Activated T-helper 9 cell treated with anti-CD3 and anti-CD28 coated beads, Interleukin-2, amount 50 U/mL, for 16 hours (primary cell): ENCODE measurements around the gene CERS4.
"Not testable (repeated sequence)": the region's sequence is repeated elsewhere in the genome, so short reads cannot be mapped to it uniquely, and the experiment has no call there.

Source experiments
- DNase-seq: peaks from one replicate; pipeline ENCODE4 v3.0.0-alpha.2; 2020; ENCODE audit warnings: low read depth

Gene CERS4

DNA sequence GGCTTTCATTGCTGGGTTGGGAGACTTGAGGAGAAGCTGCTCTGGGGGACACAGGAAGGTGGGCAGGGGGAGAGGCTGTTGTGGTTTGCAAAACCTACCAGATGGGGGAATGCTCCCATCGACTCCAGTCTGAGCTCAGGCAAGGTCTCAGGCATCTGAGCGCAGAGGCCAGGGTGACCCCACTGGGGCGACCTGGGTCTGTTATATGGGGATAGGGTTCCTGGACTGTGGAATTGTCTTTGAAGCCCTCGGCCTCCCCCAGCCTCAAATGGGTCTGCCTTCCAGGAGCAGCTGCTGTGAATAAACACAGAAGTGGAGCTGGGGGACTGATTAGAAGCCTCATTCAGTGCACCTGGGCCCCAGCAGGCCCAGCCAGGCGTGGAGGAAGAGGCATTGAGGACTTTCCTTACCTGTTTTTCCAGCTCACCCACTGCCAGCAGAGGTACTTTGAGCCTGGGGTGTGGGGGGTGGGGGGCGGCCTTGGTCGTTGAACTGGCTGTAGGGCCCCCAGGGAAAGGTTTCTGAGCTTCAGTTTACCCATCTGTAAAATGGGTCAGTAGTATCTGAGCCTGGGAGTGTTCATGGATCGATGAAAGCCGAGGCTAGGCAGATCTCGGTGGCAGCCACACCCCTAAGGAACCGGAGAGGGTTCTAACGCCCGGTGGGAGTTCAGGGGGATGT is 1.4 kb downstream of the CERS4 start:
- no peak for DNase-seq

DNA sequence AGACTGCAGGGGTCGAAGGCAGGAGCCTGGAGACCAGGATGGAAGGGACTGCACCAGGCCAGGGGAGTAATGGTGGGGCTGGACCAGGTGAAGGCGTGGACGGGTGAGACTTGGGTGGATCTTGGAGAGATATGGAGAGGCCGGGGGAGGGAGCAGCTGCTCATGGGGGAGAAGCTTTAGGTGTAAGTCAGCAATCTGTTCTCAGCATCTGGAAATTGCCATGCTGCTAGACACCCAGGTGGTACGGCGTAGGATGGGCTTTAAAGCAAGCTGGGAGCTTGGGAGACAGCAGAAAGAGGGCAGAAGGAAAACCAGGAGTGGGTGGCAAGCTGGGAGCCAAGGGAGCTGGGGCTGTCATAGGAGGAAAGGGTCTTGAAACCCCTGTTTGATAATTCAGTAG is 3.0 kb downstream of the CERS4 start:
- no peak for DNase-seq

DNA sequence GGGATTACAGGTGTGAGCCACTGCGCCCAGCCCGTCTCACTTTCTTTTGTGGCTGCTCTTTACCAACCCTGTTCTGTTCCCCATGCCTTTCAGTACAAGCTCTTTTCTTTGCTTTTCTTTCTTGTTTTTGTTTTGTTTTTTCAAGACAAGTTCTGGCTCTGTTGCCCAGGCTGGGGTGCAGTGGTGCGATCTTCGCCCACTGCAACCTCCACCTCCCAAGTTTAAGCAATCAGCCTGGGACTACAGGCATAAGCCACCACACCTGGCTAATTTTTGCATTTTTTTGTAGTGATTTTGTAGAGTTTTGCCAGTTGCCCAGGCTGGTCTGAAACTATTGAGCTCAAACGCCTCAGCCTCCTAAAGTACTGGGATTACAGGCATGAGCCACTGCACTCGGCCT is 3.7 kb downstream of the CERS4 start:
- DNase-seq: no peak

DNA sequence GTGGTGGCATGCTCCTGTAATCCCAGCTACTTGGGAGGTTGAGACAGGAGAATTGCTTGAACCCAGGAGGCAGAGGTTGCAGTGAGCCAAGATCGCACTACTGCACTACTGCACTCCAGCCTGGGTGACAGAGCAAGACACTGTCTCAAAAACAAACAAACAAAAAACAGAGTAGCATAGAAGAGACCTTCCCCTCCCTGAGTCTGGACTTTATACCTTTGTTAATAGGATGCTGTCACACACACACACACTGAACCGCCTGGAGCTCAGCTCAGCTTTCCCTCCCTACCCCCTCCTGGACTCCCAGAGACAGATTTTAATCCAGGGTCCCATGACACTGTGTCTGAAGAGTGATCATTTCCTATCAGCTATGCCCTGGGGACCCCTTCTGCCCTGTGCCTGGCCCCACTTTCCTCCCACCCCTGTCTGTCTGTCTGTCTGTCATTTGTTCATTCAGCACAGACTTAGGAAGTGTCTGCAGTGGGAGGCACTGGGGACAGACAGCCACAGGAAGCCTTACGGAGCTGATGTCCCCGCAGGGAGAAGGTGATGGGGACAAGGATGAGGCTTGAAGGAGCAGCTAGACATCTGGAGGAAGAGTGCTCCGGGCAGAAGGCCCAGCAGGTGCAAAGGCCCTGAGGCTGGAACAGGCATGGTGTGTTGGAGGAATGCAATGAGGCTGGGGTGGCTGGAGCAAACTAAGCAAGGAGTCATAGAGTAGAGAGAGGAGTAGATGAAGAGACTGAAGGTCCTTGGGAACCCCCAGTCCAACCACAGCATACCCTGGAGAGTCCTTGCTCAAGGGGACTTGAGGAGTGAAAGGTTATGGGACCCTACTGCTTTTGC is 4.9 kb downstream of the CERS4 start:
- no peak for DNase-seq

DNA sequence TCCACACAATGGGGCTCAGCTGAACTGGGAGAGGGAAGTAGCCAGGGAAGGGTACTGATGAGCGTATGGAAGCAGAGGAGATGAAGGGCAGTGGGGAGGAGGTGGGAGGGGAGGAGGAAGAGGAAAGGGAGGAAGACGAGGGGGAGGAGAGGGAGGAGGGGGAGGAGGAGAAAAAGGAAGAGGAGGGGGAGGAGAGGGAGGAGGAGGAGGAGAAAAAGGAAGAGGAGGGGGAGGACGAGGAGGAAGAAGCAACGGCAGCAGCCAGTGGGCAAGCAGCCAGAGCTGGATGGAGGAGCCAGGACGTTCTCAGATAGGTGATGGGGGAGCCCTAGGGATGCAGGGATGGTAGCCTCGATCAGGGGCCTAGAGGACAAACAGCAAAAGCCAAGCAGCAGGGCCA is 5.6 kb downstream of the CERS4 start:
- no peak for DNase-seq

DNA sequence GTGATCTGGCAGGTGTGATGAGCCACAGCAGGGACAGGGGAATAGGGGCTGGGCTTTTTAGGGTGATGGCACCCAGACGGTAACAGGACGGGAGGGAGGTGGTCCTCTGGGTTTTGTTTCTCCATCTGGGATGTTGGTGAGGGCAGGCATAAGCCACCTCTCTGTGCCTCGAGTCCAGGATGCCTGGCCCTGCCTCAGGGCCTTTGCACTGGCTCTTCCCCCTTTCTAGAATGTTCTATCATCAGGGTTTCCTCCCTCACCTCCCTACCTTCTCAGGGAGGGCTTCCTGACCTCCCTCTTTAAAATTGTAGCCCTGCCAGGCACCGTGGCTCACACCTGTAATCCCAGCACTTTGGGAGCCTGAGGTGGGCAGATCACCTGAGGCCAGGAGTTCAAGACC is 6.6 kb downstream of the CERS4 start:
- no peak for DNase-seq

DNA sequence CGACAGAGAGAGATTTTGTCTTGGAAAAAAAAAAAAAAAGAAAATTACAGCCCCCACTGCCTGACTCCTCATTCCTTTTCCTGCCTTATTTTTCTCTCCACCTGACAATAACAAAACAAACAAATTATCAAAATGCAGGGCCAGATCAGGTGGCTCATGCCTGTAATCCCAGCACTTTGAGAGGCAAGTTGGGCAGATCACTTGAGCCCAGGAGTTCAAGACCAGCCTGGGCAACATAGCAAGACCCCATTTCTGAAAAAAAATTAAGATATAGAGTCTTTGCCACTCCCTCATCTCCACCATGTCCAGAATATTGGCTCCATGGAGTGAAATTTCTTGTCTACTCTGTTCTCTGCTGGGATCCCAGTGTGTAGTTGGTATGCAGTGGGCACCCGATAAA is 7.2 kb downstream of the CERS4 start:
- DNase-seq: no peak

DNA sequence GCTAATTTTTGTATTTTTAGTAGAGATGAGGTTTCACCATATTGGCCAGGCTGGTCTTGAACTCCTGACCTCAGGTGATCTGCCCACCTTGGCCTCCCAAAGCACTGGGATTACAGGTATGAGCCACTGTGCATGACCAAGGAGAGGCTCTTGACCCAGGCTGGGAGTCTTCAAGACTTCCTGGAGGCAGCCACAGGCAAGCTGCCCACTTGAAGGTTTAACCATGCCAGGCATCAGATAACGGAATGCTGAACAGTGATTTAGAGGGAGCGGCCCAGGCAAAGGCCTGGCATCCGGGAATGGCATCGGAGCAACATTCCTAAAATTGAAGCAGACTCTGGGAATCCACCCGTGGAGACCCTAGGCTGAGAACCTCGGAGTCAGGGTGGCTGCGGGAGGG is 9.0 kb downstream of the CERS4 start:
- not testable (repeated sequence) for DNase-seq

DNA sequence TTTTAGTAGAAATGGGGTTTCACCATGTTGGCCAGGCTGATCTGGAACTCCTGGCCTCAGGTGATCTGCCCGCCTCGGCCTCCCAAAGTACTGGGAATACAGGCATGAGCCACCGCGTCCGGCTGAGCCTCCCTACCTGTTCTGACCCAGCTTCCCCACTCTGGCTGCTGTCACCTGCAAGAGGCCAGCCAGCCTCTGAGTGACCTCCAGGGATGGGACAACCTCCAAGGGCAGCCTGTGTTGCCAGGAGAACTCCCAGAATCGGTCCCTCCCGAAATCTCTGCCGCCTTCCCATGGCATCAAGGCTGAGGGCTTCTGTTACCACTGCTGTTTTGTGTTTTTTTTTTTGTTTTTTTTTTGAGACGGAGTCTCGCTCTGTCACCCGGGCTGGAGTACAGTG is 11.3 kb downstream of the CERS4 start:
- DNase-seq: no peak

DNA sequence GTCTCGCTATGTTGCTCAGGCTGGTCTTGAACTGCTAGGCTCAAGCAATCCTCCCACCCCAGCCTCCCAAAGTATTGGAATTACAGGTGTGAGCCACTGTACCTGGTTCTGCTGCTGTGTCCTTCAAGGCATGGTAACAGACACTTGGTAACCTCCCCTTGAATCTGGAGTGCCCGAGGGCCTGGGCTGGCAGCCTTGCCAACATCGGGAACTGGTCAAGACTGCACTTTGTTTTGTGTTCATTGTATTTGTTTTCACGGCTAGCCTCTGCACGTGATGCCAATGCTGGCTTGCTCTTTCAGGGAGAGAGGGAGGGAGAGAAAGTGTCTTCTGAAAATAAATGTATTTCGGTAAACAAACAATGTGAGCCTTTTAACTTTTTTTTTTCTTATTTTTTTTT is 12.0 kb downstream of the CERS4 start:
- no peak for DNase-seq

DNA sequence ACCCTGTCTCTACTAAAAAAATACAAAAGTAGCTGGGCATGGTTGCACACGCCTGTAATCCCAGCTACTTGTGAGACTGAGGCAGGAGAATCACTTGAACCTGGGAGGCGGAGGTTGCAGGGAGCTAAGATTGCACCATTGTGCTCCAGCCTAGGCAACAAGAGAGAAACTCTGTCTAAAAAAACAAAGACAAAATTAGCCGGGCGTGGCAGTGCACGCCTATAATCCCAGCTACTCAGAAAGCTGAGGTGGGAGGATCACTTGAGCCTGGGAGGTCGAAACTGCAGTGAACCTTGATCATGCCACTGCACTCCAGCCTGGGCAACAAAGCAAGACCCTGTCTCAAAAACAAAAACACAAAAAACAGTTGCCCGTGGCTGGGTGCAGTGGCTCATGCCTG is 14.3 kb downstream of the CERS4 start:
- DNase-seq: not testable (repeated sequence)

DNA sequence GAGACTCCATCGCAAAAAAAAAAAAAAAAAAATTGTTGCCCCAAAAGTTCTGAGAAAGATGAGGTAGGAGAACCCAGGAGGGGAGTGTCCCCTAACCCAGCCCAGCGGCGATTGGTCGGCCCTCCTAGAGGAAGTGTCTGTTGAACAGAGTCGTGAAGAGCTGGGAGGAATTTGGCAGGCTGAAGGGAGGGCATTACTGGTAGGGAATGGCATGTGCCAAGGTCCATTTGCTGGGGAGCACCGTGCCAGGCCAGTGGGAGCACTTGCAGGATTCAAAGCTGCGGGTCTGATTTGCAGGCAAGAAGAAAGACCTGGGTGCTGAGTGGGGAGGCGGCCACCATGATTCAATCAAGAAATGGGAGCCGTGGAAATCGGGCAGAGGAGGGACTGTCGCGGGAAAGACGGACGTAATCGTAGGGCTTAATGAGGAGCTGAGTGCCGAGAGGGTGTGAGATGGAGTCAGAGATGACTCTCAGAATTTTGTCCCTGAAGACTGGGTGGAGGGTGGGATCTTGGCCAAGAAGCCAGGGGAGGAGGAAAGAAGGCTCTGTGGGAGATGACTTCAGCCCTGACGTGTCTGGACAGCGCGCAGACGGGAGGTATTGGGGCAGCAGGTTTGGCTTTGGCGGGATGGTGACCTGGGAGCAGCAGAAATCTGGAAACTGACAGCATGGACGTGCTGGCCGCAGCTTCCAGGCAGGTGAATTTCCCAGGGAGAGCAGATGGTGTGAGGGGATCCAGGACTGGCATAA is 15.4 kb downstream of the CERS4 start:
- DNase-seq: no peak

DNA sequence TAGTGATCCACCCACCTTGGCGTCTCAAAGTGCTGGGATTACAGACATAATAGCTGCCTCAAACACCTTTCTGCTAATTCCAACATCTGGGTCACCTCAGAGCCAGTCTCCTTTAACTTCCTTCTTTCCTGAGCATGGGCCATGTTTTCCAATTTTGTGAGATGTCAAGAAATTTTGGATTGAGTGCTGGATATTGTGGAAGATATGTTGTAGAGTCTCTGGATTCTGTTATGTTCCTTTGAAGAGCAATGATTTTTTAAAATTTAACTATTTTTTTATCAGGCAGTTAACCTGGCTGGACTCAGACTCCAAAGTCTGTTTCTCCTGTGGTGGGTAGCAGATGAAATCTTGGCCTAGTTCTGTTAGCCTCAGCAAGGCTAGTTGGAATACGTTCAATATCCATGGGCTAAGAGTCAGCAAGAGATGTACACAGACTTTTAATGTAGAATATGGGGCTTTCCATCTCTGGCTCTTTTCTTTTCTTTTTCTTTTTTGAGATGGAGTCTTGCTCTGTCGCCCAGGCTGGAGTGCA is 22.0 kb downstream of the CERS4 start:
- DNase-seq: no peak

DNA sequence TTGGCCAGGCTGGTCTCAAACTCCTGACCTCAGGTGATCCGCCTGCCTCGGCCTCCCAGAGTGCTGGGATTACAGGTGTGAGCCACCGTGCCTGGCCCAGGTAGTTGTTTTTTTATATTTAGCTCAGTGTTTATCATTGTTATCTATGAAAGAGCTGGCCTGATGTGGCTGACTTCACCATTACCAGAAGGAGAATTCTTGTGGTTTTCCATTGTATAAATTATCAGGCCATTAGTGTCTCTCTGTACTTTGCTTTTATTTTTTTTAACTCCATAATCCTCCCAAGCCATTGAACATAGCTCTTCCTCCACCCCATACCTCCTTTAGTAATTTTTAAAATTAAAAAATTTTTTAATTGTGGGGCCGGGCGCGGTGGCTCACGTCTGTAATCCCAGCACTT is 24.2 kb downstream of the CERS4 start:
- no peak for DNase-seq

DNA sequence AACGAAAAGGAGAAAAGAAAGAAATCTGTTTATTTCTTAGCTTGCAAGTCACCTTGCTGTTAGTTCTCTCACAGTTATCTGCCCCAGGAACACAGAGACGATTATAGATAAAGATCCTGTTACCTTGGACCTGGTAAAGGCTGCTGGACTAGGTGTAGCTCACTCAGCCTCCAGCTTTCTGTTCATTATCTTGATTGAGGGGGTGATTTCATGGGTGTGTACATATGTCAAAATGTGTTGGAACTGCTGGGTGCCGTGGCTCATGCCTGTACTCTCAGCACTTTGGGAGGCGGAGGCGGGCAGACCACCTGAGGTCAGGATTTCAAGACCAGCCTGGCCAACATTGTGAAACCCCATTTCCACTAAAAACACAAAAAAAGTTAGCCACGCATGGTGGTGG is 27.9 kb downstream of the CERS4 start:
- no peak for DNase-seq

DNA sequence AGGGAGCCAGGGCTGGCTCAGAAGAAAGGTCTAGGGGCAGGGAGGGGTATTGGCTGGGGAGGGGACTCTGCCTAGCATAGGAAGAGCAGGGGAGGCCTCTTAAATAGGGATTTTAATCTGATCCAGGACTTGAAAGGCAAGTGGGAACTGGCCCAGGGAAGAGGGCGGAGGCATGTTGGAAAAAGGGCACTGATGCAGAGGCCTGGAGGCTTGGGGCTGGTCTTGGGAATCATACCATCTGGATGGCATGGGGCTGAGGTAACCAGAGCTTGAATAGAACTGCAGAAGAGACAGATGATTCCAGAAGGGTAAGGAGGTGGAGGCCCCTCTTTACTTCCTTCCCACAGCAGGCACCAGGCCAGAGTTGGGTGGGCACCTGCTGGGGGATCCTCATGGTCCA is 29.1 kb downstream of the CERS4 start:
- no peak for DNase-seq

DNA sequence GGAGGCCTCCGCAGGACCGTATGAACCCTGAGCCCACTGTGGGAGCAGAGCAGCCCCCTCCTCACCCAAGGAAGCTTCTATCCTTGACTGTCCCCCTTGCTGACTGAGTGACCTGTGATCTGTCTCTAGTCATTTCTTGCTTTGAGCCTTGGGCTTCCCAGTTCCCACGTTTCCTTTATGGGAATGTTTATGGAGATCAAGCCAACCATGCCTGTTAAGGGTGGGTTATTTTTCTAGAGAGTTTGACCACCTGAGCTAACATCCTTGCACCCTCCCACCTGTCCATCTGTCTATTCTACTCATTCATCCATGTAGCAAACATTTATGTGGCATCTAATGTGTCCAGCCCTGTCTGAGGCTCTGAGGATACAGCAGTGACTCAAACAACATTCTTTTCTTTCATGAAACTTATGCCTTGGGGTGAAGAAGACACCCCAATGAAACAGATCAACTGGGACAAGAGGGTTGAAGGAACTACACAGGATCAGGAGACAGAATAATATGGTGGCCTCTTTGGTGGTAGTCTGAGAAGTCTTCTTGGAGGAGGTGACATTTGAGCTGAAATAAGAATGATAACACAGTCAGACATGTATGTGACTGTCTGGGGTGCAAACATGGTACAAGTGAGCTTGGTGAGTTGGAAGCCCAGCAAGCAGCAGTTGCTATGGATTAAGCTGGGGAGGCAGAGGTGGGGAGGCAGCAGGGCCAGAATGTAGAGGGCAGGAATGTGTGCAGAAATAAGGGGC is 30.5 kb downstream of the CERS4 start:
- DNase-seq: no peak

DNA sequence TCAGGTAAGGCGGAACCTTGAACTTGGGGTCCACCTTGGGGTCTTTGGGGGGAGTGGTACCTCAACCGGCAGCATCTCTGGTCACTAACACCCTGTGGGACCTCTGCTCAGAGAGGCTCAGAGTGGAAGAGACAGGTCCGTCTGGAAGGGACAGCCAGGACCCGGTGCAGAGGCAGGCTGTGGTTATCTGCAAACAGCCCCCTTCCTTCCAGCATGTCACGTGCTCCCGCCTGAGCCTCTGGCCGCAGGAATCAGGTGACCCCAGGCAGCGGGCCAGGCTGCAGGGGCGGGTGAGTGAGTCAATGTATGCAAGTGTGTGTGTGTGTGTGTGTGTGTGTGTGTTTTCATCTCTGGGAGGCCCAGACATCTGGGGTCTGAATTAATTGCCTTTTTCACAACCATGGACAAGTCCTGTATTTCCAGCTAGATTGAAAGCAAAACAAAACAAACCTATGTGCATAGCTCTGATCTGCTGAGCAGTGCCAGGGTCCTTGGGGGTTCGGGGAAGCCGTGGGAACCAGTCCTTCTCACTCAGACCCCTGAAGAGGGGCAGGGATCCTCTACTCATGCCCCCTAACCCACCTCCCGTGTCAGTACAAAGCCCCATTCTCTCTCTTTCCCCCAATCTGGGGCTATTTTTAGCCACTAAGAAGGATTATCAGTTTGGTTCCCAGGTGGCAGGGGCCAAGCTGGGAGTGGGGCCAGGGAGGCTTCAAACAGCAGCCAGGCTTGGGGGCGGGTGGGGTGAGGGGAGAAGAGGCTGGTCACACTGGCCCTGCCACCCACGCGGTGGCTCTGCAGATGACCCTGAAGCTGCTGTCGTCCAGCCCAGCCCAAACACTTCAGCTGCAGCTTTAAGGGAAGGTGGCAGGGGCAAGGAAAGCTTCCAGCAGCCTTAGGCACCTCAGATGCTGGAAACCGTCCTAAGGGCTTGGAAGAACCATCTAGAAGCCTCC is 31.4 kb downstream of the CERS4 start:
- peak; percentile 15 for DNase-seq

DNA sequence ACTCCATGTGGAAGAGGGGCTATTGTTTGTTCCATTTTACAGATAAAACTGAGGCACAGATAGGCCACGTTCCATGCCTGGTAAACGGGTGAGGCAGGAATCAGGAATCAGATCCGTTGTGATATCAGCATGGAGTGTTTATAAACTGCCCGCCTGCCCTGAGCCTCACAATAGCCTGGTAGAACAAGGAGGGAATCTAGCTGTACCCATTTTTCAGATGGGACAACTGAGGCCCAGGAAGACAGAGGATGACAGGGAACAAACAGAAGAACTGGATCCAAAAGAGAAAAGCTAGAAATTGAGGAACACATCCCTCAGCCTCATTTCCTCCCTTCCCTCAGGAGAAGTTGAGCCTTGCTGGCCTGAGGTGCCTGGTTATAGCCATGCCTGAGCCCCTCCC is 32.5 kb downstream of the CERS4 start:
- DNase-seq: no peak

DNA sequence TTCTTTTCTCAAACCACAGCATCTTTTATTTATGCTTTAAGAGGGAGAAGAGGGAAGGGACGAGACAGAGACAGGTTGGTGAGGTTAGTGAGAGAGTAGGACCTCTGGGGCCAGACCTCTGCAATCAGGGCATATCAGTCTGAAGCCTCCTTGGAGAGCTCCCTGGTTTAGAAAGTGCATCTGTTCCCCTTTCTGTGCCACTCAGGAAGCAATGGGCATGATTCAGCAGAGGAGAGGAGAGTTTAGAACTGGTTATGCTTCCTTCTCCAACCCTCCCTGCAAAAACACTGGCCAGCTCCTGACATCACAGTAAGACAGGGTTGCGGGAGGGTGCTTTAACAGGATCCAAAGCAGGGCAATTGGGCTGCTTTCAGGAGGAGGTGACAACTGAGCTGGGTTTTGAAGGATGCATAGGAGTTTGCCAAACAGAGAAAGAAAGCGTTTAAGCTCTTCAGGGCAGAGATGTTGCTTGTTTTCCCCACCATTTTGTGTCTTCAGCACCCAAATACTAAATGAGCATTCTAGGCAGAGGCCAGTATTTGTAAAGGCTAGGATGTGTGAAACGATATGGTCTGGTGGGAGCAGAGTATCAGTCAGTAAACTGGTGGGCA is 33.1 kb downstream of the CERS4 start:
- DNase-seq: no peak
